IgD-negative memory B cell (primary cell): ENCODE results near the gene MICAL3. TPM values are rescaled to one million over a fixed set of nuclear protein-coding genes. Genes with fewer than 3 reads are reported as not detected.

Experiments used
- H3K27ac Mint-ChIP-seq, 3 donors: one replicate each; pipeline ENCODE4 v1.8.0; 2020 to 2022; ENCODE audit warnings: mild to moderate bottlenecking in 3 of 3, mixed read lengths in 3 of 3, moderate library complexity in 1 of 3
- H3K27me3 Mint-ChIP-seq: one replicate; pipeline ENCODE4 v1.8.0; 2021; ENCODE audit warnings: mixed read lengths
- H3K36me3 Mint-ChIP-seq: one replicate; pipeline ENCODE4 v1.8.0; 2020; ENCODE audit warnings: mild to moderate bottlenecking, mixed read lengths
- H3K4me1 Mint-ChIP-seq, 3 donors: one replicate each; pipeline ENCODE4 v1.8.0; 2020 to 2022; ENCODE audit warnings: mixed read lengths in 3 of 3, mild to moderate bottlenecking in 1 of 3
- H3K4me3 Mint-ChIP-seq, 4 donors: one replicate each; pipeline ENCODE4 v1.8.0; 2020 to 2022; ENCODE audit warnings: mild to moderate bottlenecking in 4 of 4, mixed read lengths in 4 of 4, moderate library complexity in 3 of 4
- H3K9me3 Mint-ChIP-seq, 3 donors: one replicate each; pipeline ENCODE4 v1.8.0; 2020 to 2021; ENCODE audit warnings: mixed read lengths in 3 of 3, mild to moderate bottlenecking in 1 of 3
- polyA plus RNA-seq: library from polyadenylated mRNA; unstranded; fragments of 300-500 nt; fragmentation: Illumina TruSeq; gene quantifications from one replicate; pipeline ENCODE4 v1.2.3, GENCODE V29; 2021

Gene MICAL3
- polyA plus RNA-seq, 1 donor from 2014 or later = 12.0 TPM

DNA sequence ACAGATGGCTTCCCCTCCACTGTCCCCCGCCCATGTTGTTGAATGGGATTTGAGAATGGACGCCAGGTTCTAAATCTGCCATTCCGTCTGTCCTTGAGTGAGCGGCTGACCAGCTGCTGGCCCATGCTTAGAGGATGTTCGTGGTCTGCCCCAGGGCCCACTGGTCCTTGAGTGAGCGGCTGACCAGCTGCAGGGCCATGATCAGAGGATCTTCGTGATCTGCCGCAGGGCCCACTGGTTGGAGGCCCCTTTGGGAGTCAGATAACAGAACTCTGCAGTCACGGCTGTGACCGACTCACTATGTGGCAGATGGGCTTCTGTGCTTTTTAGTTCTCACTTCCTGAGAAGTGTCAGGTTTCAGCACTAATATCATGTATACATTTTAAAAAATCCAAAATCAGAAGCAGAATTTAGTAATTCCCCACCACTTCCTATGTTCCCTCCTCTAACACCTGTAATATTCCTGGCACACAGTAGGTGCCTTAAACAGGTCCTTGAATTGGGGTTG is 54.1 kb downstream of the MICAL3 start:
- peak overlapping the region in 1 of 3 donors; percentile 80 for H3K27ac Mint-ChIP-seq
- peak overlapping the region in 1 of 4 donors; percentile 22 for H3K4me3 Mint-ChIP-seq

DNA sequence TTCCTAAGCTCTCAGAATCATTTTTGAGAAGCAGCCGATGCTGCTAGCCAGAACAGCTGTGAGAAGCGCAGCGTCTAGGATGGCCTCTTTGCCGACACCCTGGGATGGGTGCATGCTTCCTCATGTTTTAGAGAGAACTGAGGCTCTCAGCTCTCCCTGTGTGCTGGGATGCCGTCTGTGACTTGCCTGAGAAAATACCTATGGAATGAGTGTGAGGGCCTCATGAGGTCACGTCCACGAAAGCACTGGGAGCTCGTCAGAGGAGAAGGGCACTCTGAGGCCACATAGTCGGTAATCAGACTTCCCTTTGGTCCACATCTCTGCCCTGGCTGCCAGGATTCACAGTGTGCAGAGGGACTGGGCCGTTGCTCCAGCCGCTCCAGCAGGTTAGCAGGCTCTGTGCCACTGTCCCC is 54.7 kb downstream of the MICAL3 start:
- Mint-ChIP-seq H3K27ac (peak overlapping the region in 1 of 3 donors; percentile 86), H3K4me3 (peak overlapping the region in 2 of 4 donors; percentile 27 to 38), H3K36me3 (peaks cover 2% of the 10 kb centered on the region), H3K9me3 (no peaks in the 10 kb centered on the region), H3K4me1 (peaks cover 37 to 48% (median 44%) of the 10 kb centered on the region in 3 donors), H3K27me3 (no peaks in the 10 kb centered on the region)

More for the DNA sequence above, 54.1 kb downstream of the MICAL3 start:
- H3K36me3 Mint-ChIP-seq = peaks cover 2% of the 10 kb centered on the region
- no peaks in the 10 kb centered on the region for H3K9me3 Mint-ChIP-seq
- peaks cover 37 to 49% (median 45%) of the 10 kb centered on the region in 3 donors for H3K4me1 Mint-ChIP-seq
- no peaks in the 10 kb centered on the region for H3K27me3 Mint-ChIP-seq

DNA sequence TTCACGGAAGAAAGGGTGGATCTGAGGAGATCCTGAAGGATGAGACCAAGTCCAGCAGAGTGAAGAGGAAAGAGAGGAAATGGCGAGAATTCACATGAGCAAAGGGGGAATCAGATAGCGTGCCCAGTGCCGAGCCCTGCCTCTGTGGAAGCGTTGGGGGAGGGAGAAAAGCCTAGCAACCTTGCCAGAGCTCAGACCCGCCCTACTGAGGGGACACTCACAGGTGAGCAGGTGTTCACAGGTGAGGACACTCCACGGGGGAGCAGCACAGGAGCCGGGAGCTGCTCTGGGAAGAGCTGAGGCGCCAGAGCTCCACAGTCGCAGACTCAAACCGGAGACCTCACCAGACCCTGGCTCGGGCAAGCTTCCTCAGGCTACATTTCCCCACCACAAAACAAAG is 56.2 kb downstream of the MICAL3 start:
- Mint-ChIP-seq H3K4me1 (peaks cover 40 to 56% (median 49%) of the 10 kb centered on the region in 3 donors), H3K27me3 (no peaks in the 10 kb centered on the region), H3K9me3 (no peaks in the 10 kb centered on the region), H3K4me3 (no peak overlapping the region), H3K27ac (no peak overlapping the region), H3K36me3 (peaks cover 2% of the 10 kb centered on the region)

DNA sequence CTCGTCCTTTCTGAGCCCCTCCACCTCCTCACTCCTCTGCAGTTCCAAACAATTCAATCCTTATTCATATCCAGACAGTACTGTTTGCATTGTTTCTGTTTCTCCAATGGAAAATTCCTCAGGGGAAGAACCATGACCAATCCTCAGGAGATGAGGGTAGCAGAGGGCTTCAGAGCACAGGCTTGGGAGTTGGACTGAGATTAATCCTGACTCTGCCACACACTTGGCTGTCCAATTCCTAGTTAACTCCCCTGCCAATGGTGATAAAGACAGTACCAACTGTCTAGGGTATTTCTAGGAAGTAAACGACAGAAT is 58.0 kb downstream of the MICAL3 start:
- H3K4me3 Mint-ChIP-seq = peak overlapping the region in 3 of 4 donors; percentile 4 to 86 (median 81)

DNA sequence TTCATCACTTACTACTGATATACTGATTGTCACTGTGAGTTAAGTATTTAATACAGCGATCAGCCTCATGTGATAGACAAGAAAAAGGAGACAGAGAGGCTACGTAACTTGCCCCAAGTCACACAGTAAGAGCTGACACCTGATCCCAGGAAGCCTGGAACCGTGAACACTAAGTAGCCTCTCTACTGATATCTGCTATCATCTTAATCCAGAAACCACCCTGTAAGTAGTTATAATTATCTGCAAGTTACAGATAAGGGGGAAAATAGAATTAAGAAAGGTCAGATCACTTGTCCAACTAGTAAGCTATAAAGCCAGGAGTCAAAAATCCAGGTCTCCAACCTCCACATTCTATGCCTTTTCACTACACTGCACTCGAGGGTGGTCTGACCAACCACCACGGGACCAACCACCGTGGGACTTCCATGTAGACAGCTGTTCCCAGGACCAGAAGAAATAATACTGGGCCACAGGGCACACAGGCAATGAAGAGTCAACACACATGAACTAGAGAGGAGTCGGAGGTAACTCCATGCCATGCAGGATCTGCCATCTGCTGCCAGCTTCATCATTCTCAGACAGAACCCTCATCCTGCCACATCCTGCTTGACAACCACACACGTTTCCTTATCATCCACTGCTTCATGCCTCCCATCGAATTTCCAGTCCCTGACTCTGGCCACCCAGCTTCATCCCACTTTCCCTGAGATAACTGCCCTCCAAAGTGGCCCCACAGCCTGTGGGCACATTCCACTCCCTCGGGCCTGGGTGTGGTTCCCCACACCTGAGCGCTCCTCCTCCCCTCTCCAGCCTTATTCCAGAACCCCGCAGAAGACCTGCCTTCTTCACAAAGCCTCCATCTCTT is 58.6 kb downstream of the MICAL3 start:
- no peaks in the 10 kb centered on the region for H3K27me3 Mint-ChIP-seq
- H3K9me3 Mint-ChIP-seq = no peaks in the 10 kb centered on the region
- peak overlapping the region; percentile 4 to 86 (median 60) for H3K4me3 Mint-ChIP-seq
- peak overlapping the region; percentile 85 to 94 (median 87) for H3K27ac Mint-ChIP-seq
- H3K4me1 Mint-ChIP-seq = peaks cover 48 to 63% (median 55%) of the 10 kb centered on the region in 3 donors
- H3K36me3 Mint-ChIP-seq = peaks cover 2% of the 10 kb centered on the region

More for the DNA sequence above, 58.0 kb downstream of the MICAL3 start:
- H3K4me1 Mint-ChIP-seq = peaks cover 49 to 61% (median 51%) of the 10 kb centered on the region in 3 donors
- no peaks in the 10 kb centered on the region for H3K27me3 Mint-ChIP-seq
- H3K27ac Mint-ChIP-seq = peak overlapping the region in 2 of 3 donors; percentile 0 to 89
- no peaks in the 10 kb centered on the region for H3K9me3 Mint-ChIP-seq
- H3K36me3 Mint-ChIP-seq = no peaks in the 10 kb centered on the region

DNA sequence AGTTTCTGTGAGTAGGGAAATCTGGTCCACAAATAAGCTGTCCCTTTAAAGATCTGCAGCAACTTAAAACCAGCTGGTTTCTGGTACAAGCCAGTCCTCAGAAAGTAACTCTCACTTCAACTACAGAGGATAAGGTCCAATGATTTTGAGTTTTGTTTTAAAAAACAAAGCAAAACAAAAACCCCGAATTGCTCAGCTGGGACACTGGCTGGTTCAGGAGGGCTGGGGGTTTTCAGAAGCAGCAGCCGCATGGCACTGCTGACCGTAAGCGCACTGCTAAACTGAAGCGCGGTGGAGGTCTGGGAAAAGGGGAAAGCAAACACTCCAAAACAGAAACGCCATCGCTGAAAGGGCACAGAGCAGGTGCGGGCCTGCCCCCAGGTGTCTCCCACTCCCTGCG is 59.7 kb downstream of the MICAL3 start:
- no peaks in the 10 kb centered on the region for H3K27me3 Mint-ChIP-seq
- H3K4me1 Mint-ChIP-seq = peaks cover 49 to 59% (median 51%) of the 10 kb centered on the region in 3 donors
- peak overlapping the region; percentile 39 to 90 (median 78) for H3K4me3 Mint-ChIP-seq
- H3K27ac Mint-ChIP-seq = peak overlapping the region; percentile 85 to 94 (median 87)
- peaks cover 2% of the 10 kb centered on the region for H3K36me3 Mint-ChIP-seq
- no peaks in the 10 kb centered on the region for H3K9me3 Mint-ChIP-seq

DNA sequence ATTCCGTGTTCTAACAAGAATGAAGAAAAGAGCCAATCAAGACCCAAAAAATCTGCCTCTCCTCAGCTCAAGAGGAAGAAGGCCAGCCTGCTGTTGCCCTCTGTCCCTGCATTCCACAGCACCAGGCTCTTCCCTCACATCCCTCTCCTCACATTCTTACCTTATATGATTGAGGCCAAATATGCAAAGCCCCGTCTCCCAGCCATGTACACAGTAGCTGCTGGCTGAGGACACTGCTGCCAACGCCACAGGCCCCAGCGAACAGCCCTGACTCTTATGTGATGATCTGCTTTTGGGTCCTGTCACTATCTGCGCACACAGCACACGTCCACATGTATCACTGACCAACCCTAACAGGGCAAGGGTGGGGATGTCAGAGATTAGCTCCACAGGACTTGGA is 60.2 kb downstream of the MICAL3 start:
- H3K9me3 Mint-ChIP-seq = no peaks in the 10 kb centered on the region
- peak overlapping the region; percentile 85 to 94 (median 87) for H3K27ac Mint-ChIP-seq
- H3K4me1 Mint-ChIP-seq = peaks cover 46 to 58% (median 47%) of the 10 kb centered on the region in 3 donors
- peaks cover 2% of the 10 kb centered on the region for H3K36me3 Mint-ChIP-seq
- no peaks in the 10 kb centered on the region for H3K27me3 Mint-ChIP-seq
- peak overlapping the region; percentile 39 to 90 (median 78) for H3K4me3 Mint-ChIP-seq

DNA sequence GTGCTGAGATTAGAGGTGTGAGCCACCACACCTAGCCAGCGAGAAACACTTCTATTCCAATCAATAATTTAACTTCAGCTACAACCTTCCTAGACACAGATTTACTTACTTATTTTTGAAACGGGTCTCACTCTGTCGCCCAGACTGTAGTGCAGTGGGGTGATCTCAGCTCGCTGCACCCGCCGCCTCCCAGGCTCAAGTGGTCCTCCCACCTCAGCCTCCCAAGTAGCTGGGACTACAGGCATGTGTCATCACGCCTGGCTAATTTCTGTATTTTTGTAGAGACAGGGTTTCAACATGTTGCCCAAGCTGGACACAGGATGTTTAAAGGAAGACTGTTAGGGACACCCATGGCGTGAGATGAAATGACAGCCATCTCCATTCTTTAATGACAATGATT is 61.3 kb downstream of the MICAL3 start:
- H3K4me1 Mint-ChIP-seq = peaks cover 46 to 62% (median 49%) of the 10 kb centered on the region in 3 donors
- no peak overlapping the region for H3K4me3 Mint-ChIP-seq
- H3K36me3 Mint-ChIP-seq = peaks cover 2% of the 10 kb centered on the region
- no peaks in the 10 kb centered on the region for H3K9me3 Mint-ChIP-seq
- no peaks in the 10 kb centered on the region for H3K27me3 Mint-ChIP-seq
- no peak overlapping the region for H3K27ac Mint-ChIP-seq

DNA sequence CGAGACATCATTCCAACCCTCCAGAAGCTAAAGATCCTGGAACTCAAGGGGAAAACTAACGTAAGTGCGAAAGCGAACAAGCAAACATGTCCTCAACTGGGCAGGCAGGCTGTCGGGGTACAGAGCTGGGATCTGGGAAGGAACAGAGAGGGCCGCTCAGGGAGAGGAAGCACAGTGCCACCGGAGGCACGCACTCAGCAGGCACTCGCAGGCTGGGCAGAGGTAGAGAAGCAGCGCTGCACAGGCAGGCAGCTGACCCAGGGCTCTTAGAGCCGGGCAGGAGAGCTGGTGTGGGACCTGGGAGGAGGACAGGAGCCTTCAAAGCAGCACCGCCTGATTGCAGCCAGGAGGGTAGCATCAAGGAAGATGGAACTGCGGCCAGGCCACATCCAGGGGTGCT is 62.2 kb downstream of the MICAL3 start:
- Mint-ChIP-seq H3K4me1 (peaks cover 48 to 62% (median 53%) of the 10 kb centered on the region in 3 donors), H3K9me3 (no peaks in the 10 kb centered on the region), H3K36me3 (peaks cover 2% of the 10 kb centered on the region), H3K4me3 (peak overlapping the region in 1 of 4 donors; percentile 31), H3K27ac (peak overlapping the region in 1 of 3 donors; percentile 26), H3K27me3 (no peaks in the 10 kb centered on the region)

DNA sequence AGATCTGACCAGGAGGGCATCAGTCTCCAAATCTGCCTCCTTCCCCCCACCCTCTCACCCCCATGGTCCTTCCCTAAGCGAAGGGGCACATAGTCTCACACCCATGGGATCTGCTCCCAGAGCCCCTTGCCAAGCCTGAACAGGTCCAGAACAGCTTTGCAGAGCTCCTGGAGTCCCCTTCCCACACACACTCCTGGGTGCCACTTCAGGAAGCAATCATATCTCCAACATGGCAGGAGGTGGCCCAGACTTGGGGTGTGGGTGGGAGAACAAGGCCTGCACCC is 63.0 kb downstream of the MICAL3 start:
- peaks cover 46 to 57% (median 48%) of the 10 kb centered on the region in 3 donors for H3K4me1 Mint-ChIP-seq
- no peaks in the 10 kb centered on the region for H3K27me3 Mint-ChIP-seq
- H3K4me3 Mint-ChIP-seq = no peak overlapping the region
- H3K27ac Mint-ChIP-seq = peak overlapping the region in 2 of 3 donors; percentile 46 to 83
- H3K36me3 Mint-ChIP-seq = peaks cover 2% of the 10 kb centered on the region
- no peaks in the 10 kb centered on the region for H3K9me3 Mint-ChIP-seq

DNA sequence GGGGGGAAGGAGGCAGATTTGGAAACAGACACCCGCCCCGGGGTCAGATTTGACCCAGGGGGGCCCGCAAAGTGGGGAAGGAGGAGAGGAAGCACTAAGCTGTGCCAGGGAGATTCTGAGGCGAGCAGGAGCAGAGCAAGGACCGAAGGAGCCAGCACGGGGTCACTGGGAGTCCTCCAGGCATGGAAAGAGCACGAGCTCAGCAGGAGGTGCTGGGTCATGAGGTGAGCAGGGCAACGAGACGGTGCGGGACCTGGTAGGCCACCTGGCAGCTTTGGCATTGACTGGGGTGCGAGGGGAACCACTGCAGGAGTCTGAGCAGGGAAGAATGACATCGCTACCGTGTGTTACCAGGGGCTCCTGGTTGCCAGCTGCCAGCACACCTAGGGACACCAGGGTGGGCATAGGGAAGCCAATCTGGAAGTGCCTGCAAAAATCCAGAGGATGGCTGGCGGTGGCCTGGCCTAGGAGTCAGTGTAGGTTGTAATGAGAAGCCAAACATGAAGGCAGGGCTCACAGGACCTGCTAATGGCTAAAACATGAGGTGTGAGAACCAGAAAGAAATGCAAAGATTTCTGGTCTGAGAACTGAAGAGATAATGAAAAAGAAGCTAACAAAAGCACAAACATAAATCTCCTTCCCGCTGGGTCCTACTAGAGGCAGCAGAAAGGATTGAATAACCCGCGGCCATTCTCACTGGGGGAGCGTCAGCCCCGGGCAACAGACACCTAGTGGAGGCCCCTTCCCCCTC is 63.5 kb downstream of the MICAL3 start:
- Mint-ChIP-seq H3K4me1 (peaks cover 43 to 54% (median 44%) of the 10 kb centered on the region in 3 donors), H3K27ac (peak overlapping the region in 2 of 3 donors; percentile 46 to 83), H3K4me3 (peak overlapping the region in 1 of 4 donors; percentile 12), H3K36me3 (peaks cover 2% of the 10 kb centered on the region), H3K9me3 (no peaks in the 10 kb centered on the region), H3K27me3 (no peaks in the 10 kb centered on the region)

DNA sequence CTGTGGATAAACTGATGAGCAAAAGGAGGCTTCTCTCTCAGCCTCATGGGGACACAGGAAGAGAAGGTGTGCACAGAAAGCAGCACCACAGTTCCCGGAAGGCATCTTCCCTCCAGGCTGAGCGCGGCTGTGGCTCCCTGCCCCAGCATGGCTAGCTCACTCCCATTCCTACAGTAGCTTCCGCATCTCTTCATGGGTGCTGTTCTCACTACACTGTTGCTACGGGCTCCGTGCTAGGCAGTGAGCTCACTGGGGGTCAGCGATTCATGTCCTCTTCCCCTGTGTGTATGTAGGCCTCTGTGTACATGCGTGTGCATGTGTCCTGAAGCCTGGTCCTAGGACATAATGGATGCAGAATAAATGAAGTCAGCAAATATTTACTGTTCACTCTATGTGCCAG is 64.3 kb downstream of the MICAL3 start:
- peaks cover 2% of the 10 kb centered on the region for H3K36me3 Mint-ChIP-seq
- no peaks in the 10 kb centered on the region for H3K27me3 Mint-ChIP-seq

DNA sequence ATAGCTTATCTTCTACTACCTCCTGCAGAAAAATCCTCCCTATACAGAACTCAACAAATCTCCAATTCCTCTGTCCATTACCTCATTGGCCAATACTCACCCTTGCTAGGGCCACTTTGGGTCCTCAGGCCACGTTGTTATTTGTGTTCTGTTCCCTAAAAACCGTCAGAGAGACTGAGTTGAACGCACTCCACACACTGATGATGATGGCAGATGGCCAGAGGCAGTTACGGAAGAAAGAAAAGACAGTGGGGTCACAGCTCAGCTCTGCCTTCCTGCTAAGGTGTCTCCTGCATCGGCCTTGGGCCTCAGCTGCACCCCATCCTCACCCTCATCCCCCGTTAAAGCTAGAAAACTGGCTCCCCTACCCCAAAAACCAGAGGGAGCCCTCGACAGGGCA is 66.2 kb downstream of the MICAL3 start:
- peak overlapping the region in 1 of 4 donors; percentile 57 for H3K4me3 Mint-ChIP-seq
- peak overlapping the region in 2 of 3 donors; percentile 18 to 64 for H3K27ac Mint-ChIP-seq
- H3K36me3 Mint-ChIP-seq = peaks cover 2% of the 10 kb centered on the region
- H3K9me3 Mint-ChIP-seq = no peaks in the 10 kb centered on the region
- H3K4me1 Mint-ChIP-seq = peaks cover 39 to 45% (median 42%) of the 10 kb centered on the region in 3 donors
- no peaks in the 10 kb centered on the region for H3K27me3 Mint-ChIP-seq

More for the DNA sequence above, 64.3 kb downstream of the MICAL3 start:
- Mint-ChIP-seq H3K9me3 (no peaks in the 10 kb centered on the region), H3K27ac (peak overlapping the region in 2 of 3 donors; percentile 36 to 69), H3K4me1 (peaks cover 41 to 54% (median 45%) of the 10 kb centered on the region in 3 donors), H3K4me3 (no peak overlapping the region)

DNA sequence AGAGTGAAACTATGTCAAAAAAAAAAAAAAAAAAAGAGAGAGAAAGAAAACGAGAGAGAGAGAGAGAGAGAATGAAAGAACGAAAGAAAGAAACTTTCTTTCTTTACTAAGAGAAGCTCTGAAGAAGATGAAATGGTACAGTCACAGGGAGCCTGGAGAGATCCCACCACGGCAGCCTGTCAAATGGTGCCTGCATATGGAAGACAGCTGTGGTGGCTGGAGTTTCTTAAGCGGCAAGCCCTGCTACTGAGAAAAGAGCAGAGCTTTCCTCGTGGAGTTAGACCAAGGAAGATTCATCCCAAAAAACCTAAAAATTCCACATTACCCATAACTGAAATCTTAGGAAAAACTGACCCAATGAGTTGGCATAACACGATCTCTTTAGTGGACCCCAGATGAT is 66.7 kb downstream of the MICAL3 start:
- Mint-ChIP-seq H3K36me3 (peaks cover 2% of the 10 kb centered on the region), H3K9me3 (no peaks in the 10 kb centered on the region), H3K27ac (peak overlapping the region in 2 of 3 donors; percentile 18 to 64), H3K4me3 (peak overlapping the region in 1 of 4 donors; percentile 57), H3K27me3 (no peaks in the 10 kb centered on the region), H3K4me1 (peaks cover 35 to 44% (median 39%) of the 10 kb centered on the region in 3 donors)

DNA sequence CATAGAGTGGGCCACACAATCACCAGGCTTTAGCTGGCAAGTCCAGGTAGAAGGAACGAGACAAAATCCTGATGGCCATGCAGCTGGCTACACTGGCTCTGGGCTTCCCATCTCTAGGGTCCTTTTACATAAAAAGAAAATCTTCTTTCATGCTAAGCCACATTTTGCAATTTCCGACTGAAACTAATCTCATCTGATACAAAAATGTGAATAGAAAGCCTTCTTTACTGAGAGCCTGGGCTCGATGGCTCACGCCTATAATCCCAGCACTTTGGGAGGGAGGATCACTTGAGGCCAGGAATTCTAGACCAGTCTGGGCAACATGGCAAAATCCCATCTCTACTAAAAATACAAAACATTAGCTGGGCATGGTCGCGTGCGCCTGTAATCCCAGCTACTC is 67.2 kb downstream of the MICAL3 start:
- peak overlapping the region in 1 of 4 donors; percentile 72 for H3K4me3 Mint-ChIP-seq
- peaks cover 36 to 46% (median 41%) of the 10 kb centered on the region in 3 donors for H3K4me1 Mint-ChIP-seq
- peaks cover 2% of the 10 kb centered on the region for H3K36me3 Mint-ChIP-seq
- H3K27me3 Mint-ChIP-seq = no peaks in the 10 kb centered on the region
- no peaks in the 10 kb centered on the region for H3K9me3 Mint-ChIP-seq
- H3K27ac Mint-ChIP-seq = no peak overlapping the region
